Daoy (cell line): ENCODE measurements around the gene CEACAM8. TPM values are rescaled to one million over a fixed set of nuclear protein-coding genes. Genes with fewer than 3 reads are reported as not detected.
"Not testable (repeated sequence)": the region's sequence is repeated elsewhere in the genome, so short reads cannot be mapped to it uniquely, and the experiment has no call there.

ENCODE experiments used
- DNase-seq: peaks from one replicate; pipeline ENCODE4 v3.0.0-alpha.2; 2015; ENCODE audit warnings: low read depth
- total RNA-seq: library from RNA; depleted of rRNA; stranded (reverse); fragments of >200 nt; shearing (Covaris generic); gene quantifications from 2 replicates; pipeline ENCODE4 v1.2.3, GENCODE V29; 2014; rRNA removed

The CEACAM8 gene
- total RNA-seq, 1 experiment from 2014 or later: not detected

DNA sequence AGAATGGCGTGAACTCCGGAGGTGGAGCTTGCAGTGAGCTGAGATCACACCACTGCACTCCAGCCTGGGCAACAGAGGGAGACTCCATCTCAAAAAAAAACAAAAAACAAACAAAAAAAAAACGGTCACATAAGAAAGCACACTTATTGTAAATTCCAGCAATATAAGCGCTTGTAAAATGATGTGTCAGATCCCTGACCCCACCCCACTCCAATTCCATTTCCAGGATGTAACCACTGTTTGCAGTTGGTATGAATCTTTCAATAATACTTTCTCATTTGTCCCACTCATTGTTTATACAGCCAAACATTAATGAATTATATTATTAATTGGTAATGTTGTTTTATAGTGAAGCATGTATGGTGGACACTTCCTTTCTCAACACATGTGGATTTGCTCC lies 50.6 kb downstream of the CEACAM8 start:
- no peak for DNase-seq

- no peak for DNase-seq
Observed at GRCh38 chr19:42542791-42543190, 51.9 kb downstream of the CEACAM8 start.

DNA sequence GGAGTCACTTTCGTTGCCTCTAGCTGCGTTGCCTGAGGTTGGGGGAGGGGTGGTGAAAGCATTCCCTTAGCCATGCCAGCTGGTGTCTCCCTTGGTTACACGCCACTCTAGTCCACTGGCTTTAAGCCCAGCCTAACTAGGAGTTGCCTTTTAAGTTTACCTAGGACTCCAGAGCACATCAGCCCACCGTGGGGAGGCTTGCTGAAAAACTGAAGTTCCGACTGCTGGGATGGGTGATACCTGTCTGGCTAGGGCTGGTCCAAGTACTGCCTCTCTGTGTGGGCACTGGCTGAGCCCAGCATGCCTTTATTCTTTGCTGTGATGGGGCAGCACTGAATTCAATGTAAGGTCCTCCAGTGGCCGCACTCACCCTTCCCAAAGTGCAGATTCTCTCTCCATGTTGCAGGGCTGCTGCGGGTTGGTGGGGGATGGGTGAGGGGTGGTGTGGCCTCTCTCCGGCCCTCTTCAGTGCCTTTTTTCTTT lies 54.6 kb downstream of the CEACAM8 start:
- no peak for DNase-seq

- DNase-seq: no peak
Observed at GRCh38 chr19:42538841-42539709, 55.6 kb downstream of the CEACAM8 start.

DNA sequence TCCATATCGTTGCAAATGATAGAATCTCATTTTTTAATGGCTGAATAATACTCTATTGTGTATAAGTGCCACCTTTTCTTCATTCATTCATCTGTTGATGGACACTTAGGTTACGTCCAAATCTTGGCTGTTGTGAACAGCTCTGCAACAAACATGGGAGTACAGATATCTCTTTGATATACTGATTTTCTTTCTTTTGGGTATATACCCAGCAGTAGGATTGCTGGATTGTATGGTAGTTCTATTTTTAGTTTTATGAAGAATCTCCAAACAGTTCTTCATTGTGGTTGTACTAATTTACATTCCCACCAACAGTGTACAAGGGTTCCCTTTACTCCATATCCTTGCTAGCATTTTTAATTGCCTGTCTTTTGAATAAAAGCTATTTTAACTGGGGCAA lies 59.4 kb downstream of the CEACAM8 start:
- not testable (repeated sequence) for DNase-seq

DNA sequence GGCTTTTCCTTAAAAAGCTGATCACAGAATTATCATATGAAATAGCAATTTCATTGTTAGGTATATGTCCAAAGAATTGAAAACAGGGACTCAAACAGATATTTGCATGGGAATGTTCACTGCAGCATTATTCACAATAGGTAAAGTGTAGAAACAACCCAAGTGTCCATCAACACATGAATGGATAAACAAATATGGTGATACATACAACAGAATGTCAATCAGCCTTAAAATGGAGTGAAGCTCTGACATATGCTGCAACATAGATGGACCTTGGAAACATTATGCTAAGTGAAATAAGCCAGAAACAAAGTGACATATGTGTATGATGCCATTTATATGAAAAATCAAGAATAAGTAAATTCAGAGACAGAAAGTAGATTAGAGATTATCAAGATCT lies 60.3 kb downstream of the CEACAM8 start:
- no peak for DNase-seq

DNA sequence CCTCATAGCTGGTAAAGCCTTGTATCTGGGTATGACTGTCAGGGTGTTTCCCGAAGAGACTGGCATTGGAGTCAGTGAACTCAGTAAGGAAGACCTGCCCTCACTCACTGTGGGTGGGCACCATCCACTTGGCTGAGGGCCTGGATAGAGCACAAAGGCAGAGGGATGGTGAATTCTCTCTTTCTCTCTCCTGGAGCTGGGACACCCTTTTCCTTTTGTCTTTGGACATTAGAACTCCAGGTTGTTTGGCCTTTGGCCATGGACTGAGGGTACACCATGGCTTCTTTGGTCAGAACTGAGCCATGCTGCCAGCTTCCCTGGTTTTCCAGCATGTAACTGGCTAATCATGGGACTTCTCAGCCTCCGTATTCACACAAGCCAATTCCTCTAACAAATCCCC lies 61.8 kb downstream of the CEACAM8 start:
- no peak for DNase-seq

DNA sequence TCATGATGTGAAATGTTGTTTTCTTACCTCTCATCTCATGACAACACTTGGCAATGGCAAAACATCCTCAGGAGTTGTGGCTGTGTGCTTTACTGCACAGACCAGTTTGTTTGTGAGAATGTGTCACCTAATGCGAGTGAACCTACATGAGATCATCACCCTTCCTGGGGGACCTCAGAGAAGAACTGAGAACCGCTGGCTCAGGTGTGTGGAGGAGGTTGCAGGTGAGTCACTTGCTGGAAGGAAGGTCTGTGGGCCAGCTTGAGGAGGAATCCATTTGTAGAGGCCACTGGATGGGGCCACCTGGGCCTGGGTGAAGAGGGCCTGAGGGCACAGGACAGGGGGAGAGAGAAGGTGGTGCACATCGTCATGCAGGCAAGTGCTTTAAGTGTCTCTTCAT lies 63.4 kb downstream of the CEACAM8 start:
- no peak for DNase-seq

Other genes with a start within 250 kb of the CEACAM8 start
- 2.0 and 5.8 TPM in 2 replicates for gene CNFN, start 204.6 kb downstream of the CEACAM8 start, total RNA-seq
- gene LIPE, start 167.5 kb downstream of the CEACAM8 start, total RNA-seq: 6.7 and 7.4 TPM in 2 replicates
- gene CXCL17, start 152.0 kb downstream of the CEACAM8 start, total RNA-seq: not detected in 2 replicates
- gene CEACAM1, start 66.4 kb downstream of the CEACAM8 start, total RNA-seq: 0.17 TPM in 1 of 2 replicates, not detected in the other
- gene PSG3, start 145.6 kb upstream of the CEACAM8 start, total RNA-seq: not detected in 2 replicates
- not detected in 2 replicates for gene PSG8, start 170.8 kb upstream of the CEACAM8 start, total RNA-seq